Left ventricle myocardium inferior (tissue), 1 donor: ENCODE results near the gene SDK1. TPM values are rescaled to one million over a fixed set of nuclear protein-coding genes. Genes with fewer than 3 reads are reported as not detected.

Experiments used
- DNase-seq: peaks from one replicate; pipeline ENCODE4 v3.0.0-alpha.2; 2020
- H3K27ac ChIP-seq: fragments of 200-600 bp; replicated peaks from 2 replicates; pipeline ENCODE4 v1.8.0; 2021
- H3K27me3 ChIP-seq: fragments of 200-600 bp; 2 replicates; pipeline ENCODE4 v1.8.0; 2021; ENCODE audit warnings: low read depth
- H3K36me3 ChIP-seq: fragments of 200-600 bp; 2 replicates; pipeline ENCODE4 v1.8.0; 2021
- H3K4me1 ChIP-seq: fragments of 200-600 bp; 2 replicates; pipeline ENCODE4 v1.8.0; 2021
- H3K4me3 ChIP-seq: fragments of 200-600 bp; 2 replicates; pipeline ENCODE4 v1.8.0; 2021; ENCODE audit warnings: mild to moderate bottlenecking, moderate library complexity
- H3K9me3 ChIP-seq: fragments of 200-600 bp; replicated peaks from 2 replicates; pipeline ENCODE4 v1.8.0; 2021
- intact Hi-C: fragments of 100-400 bp; cut with micrococcal nuclease; formaldehyde crosslinking; loops from one replicate; pipeline ENCODE4 v1.11.0; 2022
- total RNA-seq: library from RNA; stranded (reverse); fragmentation: NEBNext Ultra II Directional; extraction: Animal tissue kit (Norgen Biotek cat#: 25700); gene quantifications from one replicate; pipeline ENCODE4 v1.2.1, GENCODE V29; 2021
- TF ChIP-seq, protein P1 (sequence below): fragments of 200-600 bp; IDR thresholded peaks from 2 replicates; pipeline ENCODE4 v1.8.0; 2021; ENCODE audit warnings: antibody characterized with exemption, mild to moderate bottlenecking, borderline replicate concordance
- donor health status: DM: no; HTN: yes; CAD: no; lungs with severe emphysema.

Gene SDK1
- total RNA-seq, 1 donor from 2014 or later, result 1.3 TPM

DNA sequence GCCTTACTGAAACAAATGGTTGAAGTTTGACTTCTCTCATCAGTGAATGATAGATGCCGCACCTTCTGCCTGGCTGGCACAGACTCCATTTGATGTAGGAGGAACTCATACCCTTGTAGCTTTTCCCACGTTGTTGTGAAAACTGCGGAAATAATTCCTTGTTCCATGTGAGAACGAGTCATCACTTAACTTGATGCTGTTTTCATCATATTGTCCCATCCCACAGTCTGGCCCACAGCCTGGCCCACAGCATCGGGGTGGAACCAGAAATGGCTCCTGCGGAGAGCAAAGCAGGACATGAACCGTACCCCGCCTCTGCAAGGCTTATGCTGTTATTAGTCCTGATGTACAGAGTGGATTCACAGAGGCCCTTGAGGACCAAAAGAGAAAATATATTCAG is 587.0 kb downstream of the SDK1 start:
- H3K4me3 ChIP-seq, result no peak overlapping the region
- intact Hi-C loops, result no loop called here
- no peaks in the 10 kb centered on the region for H3K36me3 ChIP-seq
- no peak for DNase-seq
- TF ChIP-seq, protein P1, sequence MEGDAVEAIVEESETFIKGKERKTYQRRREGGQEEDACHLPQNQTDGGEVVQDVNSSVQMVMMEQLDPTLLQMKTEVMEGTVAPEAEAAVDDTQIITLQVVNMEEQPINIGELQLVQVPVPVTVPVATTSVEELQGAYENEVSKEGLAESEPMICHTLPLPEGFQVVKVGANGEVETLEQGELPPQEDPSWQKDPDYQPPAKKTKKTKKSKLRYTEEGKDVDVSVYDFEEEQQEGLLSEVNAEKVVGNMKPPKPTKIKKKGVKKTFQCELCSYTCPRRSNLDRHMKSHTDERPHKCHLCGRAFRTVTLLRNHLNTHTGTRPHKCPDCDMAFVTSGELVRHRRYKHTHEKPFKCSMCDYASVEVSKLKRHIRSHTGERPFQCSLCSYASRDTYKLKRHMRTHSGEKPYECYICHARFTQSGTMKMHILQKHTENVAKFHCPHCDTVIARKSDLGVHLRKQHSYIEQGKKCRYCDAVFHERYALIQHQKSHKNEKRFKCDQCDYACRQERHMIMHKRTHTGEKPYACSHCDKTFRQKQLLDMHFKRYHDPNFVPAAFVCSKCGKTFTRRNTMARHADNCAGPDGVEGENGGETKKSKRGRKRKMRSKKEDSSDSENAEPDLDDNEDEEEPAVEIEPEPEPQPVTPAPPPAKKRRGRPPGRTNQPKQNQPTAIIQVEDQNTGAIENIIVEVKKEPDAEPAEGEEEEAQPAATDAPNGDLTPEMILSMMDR, result no peak
- no peaks in the 10 kb centered on the region for H3K4me1 ChIP-seq
- H3K27me3 ChIP-seq, result no peaks in the 10 kb centered on the region
- H3K27ac ChIP-seq, result no peak overlapping the region
- H3K9me3 ChIP-seq, result no peaks in the 10 kb centered on the region

DNA sequence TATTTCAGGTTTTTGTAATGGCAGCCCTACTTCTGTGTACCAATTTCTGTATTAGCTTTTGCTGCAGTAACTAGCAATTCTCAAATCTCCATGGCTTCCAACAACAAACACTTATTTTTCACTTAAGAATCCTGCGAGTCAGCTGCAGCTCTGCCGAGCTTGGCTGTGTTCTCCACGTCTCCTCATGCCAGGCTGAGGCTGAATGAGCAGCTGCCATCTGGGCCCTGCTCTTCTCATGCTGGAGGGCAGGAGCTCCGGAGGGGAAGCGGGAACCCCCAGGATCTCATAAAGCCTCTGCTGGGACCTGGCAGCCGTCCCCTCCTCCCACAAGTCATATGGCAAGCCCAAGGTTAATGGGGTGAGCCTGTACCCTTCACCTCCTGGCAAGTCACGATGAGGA is 591.1 kb downstream of the SDK1 start:
- DNase-seq, result no peak
- no peak overlapping the region for H3K27ac ChIP-seq
- intact Hi-C loops, result no loop called here
- H3K4me1 ChIP-seq, result no peaks in the 10 kb centered on the region
- H3K4me3 ChIP-seq, result no peak overlapping the region
- H3K27me3 ChIP-seq, result no peaks in the 10 kb centered on the region
- no peaks in the 10 kb centered on the region for H3K9me3 ChIP-seq
- H3K36me3 ChIP-seq, result no peaks in the 10 kb centered on the region
- TF ChIP-seq, protein P1, result no peak

DNA sequence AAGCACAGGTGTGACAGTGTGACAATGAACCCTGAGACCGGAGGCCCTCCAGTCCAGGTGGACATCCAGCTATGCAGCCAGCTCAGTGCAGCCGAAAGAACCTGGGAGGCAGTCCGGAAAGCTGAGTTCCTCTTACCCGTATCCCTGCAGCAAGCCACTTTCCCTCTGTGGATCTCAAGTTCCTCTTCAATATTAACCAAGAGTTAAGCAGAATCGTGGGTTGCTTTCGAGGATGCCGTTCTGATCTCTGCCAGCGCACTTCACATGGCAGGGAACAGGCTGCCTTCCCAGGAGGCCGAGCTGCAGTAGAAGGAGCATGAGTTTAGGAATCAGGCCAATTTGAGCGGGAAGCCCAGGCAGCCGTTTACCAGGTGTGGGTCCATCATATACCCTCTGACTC is 591.6 kb downstream of the SDK1 start:
- TF ChIP-seq, protein P1, result no peak
- H3K4me3 ChIP-seq, result no peak overlapping the region
- H3K9me3 ChIP-seq, result no peaks in the 10 kb centered on the region
- H3K27me3 ChIP-seq, result no peaks in the 10 kb centered on the region
- H3K4me1 ChIP-seq, result peaks cover 2% of the 10 kb centered on the region
- H3K36me3 ChIP-seq, result no peaks in the 10 kb centered on the region
- intact Hi-C loops, result no loop called here
- no peak for DNase-seq
- H3K27ac ChIP-seq, result no peak overlapping the region

DNA sequence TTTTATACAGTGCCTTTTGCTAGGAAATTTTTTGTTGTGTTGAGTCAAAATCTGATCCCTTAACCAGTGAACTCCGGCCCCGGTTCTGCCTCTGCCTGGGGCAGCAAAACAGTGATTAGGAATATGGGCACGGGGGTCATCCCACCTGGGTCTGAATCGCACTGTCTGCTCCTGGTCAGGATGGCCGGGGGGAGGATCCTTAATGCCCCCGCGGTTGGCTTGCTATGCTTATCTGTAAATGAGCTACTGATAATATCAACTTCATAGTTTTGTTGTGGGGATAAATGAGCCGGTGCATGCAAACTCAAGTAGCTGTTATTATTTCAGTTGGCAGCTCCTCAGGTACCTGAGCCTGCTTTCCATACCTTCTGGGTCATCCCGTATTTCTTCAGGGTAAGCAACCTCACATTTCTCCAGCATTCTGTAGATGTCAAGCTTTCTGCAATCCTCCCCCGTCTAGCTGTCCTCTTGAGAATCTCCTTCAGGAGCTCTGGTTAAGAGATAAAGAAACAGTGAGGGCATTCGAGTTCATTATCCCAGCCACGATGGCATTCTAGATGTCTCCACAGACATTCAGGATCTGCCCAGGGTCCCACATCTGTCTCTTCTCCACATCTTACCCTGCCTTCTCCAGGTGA is 592.2 kb downstream of the SDK1 start:
- no peak overlapping the region for H3K4me3 ChIP-seq
- DNase-seq, result no peak
- TF ChIP-seq, protein P1, result no peak
- no peak overlapping the region for H3K27ac ChIP-seq
- no peaks in the 10 kb centered on the region for H3K36me3 ChIP-seq
- no peaks in the 10 kb centered on the region for H3K27me3 ChIP-seq
- H3K9me3 ChIP-seq, result no peaks in the 10 kb centered on the region
- intact Hi-C loops, result no loop called here
- H3K4me1 ChIP-seq, result peaks cover 8% of the 10 kb centered on the region

GRCh38 chr7:3893789-3894153 is 592.7 kb downstream of the SDK1 start:
- H3K27me3 ChIP-seq, result no peaks in the 10 kb centered on the region
- no peak for DNase-seq
- intact Hi-C loops, result no loop called here
- no peak overlapping the region for H3K4me3 ChIP-seq
- no peaks in the 10 kb centered on the region for H3K9me3 ChIP-seq
- H3K27ac ChIP-seq, result no peak overlapping the region
- TF ChIP-seq, protein P1, result no peak
- H3K36me3 ChIP-seq, result no peaks in the 10 kb centered on the region
- H3K4me1 ChIP-seq, result peaks cover 8% of the 10 kb centered on the region
